ENCODE measurements around the gene OR10H4. TPM values are rescaled to one million over a fixed set of nuclear protein-coding genes. Genes with fewer than 3 reads are reported as not detected.

OR10H4 gene
- total RNA-seq, 1 donor from 2014 or later: not detected

DNA sequence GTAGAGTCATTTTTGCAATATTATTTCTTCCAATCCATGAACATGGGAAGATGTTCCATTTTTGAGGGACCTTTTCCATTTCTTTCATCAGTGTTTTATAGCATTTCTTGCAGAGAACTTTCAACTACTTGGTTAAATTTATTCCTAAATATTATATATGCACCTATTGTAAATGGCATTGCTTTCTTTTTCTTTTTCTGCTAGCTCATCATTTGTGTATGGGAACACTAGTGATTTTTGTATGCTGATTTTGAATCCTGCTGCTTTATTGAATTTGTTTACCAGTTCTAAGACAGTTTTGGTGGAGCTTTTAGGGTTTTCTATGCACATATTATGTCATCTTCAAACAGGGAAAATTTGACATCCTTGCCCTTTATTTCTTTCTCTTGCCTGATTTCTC lies 43.8 kb upstream of the OR10H4 start:
- Histone ChIP-seq H3K4me3 (no peak overlapping the region), H3K27me3 (no peaks in the 10 kb centered on the region)
- intact Hi-C loops (cut with DNase I): no loop called here

GRCh38 chr19:15911599-15912235 lies 37.1 kb upstream of the OR10H4 start:
- H3K9me3 ChIP-seq: no peaks in the 10 kb centered on the region
- DNase-seq (ENCODE audit: extremely low spot score in 2 of 2): peak in 1 of 2 donors; percentile 44
- no peak for TF ChIP-seq POLR2AphosphoS5 (IDR thresholded peaks at IDR 0.05; ENCODE audit: insufficient read depth in 1 of 2, low read depth in 1 of 2)
- no peak for TF ChIP-seq POLR2A (IDR thresholded peaks at IDR 0.05)
- TF ChIP-seq CTCF (IDR thresholded peaks at IDR 0.05): no peak
- H3K27ac ChIP-seq: no peak overlapping the region
- H3K4me1 ChIP-seq: no peaks in the 10 kb centered on the region
- intact Hi-C loops (cut with DNase I): no loop called here
- no peaks in the 10 kb centered on the region for H3K27me3 ChIP-seq
- H3K4me3 ChIP-seq: no peak overlapping the region
- H3K36me3 ChIP-seq: no peaks in the 10 kb centered on the region

More for the DNA sequence above, 43.8 kb upstream of the OR10H4 start:
- Histone ChIP-seq H3K4me1 (no peaks in the 10 kb centered on the region), H3K27ac (no peak overlapping the region), H3K9me3 (no peaks in the 10 kb centered on the region), H3K36me3 (no peaks in the 10 kb centered on the region)
- TF ChIP-seq CTCF (IDR thresholded peaks at IDR 0.05): no peak
- TF ChIP-seq POLR2A (IDR thresholded peaks at IDR 0.05): no peak
- TF ChIP-seq POLR2AphosphoS5 (IDR thresholded peaks at IDR 0.05; ENCODE audit: insufficient read depth in 1 of 2, low read depth in 1 of 2): no peak
- no peak for DNase-seq (ENCODE audit: extremely low spot score in 2 of 2)

- intact Hi-C loops (cut with DNase I): no loop called here
- Histone ChIP-seq H3K36me3 (no peaks in the 10 kb centered on the region), H3K9me3 (no peaks in the 10 kb centered on the region)
These were observed 35.4 kb upstream of the OR10H4 start for GRCh38 chr19:15913384-15913783.

DNA sequence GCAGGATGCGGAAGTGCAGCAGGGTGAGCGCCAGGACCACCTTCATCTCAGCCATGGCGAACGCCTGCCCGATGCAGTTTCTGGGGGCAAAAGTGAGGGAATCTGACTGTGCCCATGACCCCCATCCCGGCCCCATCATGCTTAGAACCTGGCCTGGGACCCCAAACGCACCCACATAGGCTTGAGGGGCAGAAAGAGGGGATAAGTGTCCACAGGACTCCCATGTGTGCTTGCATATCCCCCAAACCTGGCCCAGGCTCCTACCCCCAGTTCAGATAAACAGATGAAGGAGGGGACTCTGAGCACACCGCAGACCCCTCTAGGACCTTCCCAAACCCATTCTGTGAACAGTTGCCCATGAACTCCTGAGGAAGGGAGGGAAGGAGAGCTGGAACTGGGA lies 35.0 kb upstream of the OR10H4 start:
- DNase-seq (ENCODE audit: extremely low spot score in 2 of 2): peak; percentile 56 to 77
- TF ChIP-seq CTCF (IDR thresholded peaks at IDR 0.05) (no peak), POLR2A (IDR thresholded peaks at IDR 0.05) (no peak), POLR2AphosphoS5 (IDR thresholded peaks at IDR 0.05; ENCODE audit: insufficient read depth in 1 of 2, low read depth in 1 of 2) (no peak)
- H3K4me3 ChIP-seq: no peak overlapping the region
- H3K4me1 ChIP-seq: no peaks in the 10 kb centered on the region
- no peaks in the 10 kb centered on the region for H3K27me3 ChIP-seq
- H3K9me3 ChIP-seq: no peaks in the 10 kb centered on the region
- intact Hi-C loops (cut with DNase I): no loop called here
- no peak overlapping the region for H3K27ac ChIP-seq
- H3K36me3 ChIP-seq: no peaks in the 10 kb centered on the region

More at GRCh38 chr19:15913384-15913783, 35.4 kb upstream of the OR10H4 start:
- Histone ChIP-seq H3K4me3 (no peak overlapping the region), H3K27me3 (no peaks in the 10 kb centered on the region), H3K4me1 (no peaks in the 10 kb centered on the region), H3K27ac (no peak overlapping the region)
- TF ChIP-seq POLR2A (IDR thresholded peaks at IDR 0.05): no peak
- no peak for TF ChIP-seq POLR2AphosphoS5 (IDR thresholded peaks at IDR 0.05; ENCODE audit: insufficient read depth in 1 of 2, low read depth in 1 of 2)
- no peak for TF ChIP-seq CTCF (IDR thresholded peaks at IDR 0.05)
- peak in 1 of 2 donors; percentile 61 for DNase-seq (ENCODE audit: extremely low spot score in 2 of 2)

- H3K36me3 ChIP-seq: no peaks in the 10 kb centered on the region
- intact Hi-C loops (cut with DNase I): no loop called here
- no peak for DNase-seq (ENCODE audit: extremely low spot score in 2 of 2)
- H3K27me3 ChIP-seq: no peaks in the 10 kb centered on the region
- H3K9me3 ChIP-seq: no peaks in the 10 kb centered on the region
- H3K27ac ChIP-seq: no peak overlapping the region
- H3K4me3 ChIP-seq: no peak overlapping the region
- TF ChIP-seq POLR2AphosphoS5 (IDR thresholded peaks at IDR 0.05; ENCODE audit: insufficient read depth in 1 of 2, low read depth in 1 of 2): no peak
- no peak for TF ChIP-seq CTCF (IDR thresholded peaks at IDR 0.05)
- TF ChIP-seq POLR2A (IDR thresholded peaks at IDR 0.05): no peak
- no peaks in the 10 kb centered on the region for H3K4me1 ChIP-seq
These were observed 33.7 kb upstream of the OR10H4 start for GRCh38 chr19:15915109-15915508.
